ENCODE data around the gene NACC1. TPM values are rescaled to one million over a fixed set of nuclear protein-coding genes. Genes with fewer than 3 reads are reported as not detected.
A peak's percentile ranks its signal among the peaks of the same experiment; 100 is the strongest.

Gene NACC1
- total and polyA plus RNA-seq, 2 of the 13 experiments (the other 11 are each of a cell fraction or from before 2014, with no cell fraction given): 31.8 to 42.3 TPM

DNA sequence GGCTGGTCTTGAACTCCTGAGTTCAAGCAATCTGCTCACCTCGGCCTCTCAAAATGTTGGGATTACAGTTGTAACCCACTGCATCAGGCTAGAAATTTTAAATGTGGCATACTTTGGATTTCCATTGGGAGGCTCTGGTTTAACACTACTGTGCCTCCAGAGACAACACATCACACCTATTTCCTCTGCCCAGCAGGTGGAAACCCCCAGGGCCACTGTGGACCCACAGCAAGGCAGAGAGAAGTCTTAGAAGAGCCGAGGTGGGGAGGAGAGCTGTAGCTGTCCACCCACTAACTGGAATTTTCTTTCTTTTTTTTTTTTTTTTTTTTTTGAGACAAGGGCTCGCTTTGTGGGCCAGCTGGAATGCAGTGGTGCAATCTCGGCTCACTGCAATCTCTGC is 71.5 kb downstream of the NACC1 start:
- Histone ChIP-seq H4K20me1 (ENCODE audit: insufficient read depth, low read length) (no peaks in the 10 kb centered on the region), H2AFZ (ENCODE audit: low read length) (no peak overlapping the region), H3K79me2 (ENCODE audit: insufficient read depth, low read length) (no peaks in the 10 kb centered on the region), H3K27me3 (ENCODE audit: control insufficient read depth in 1 of 2, insufficient read depth in 2 of 2, low read length in 2 of 2) (no peaks in the 10 kb centered on the region), H3K9ac (ENCODE audit: insufficient read depth, low read depth, low read length) (no peak overlapping the region), H3K36me3 (replicated peaks in 1 of 2; ENCODE audit: control insufficient read depth in 1 of 2, insufficient read depth in 2 of 2, low read length in 2 of 2) (no peaks in the 10 kb centered on the region), H3K9me3 (ENCODE audit: low read length) (no peaks in the 10 kb centered on the region), H3K27ac (ENCODE audit: extremely low read length, insufficient read depth, low read length) (no peak overlapping the region), H3K4me2 (ENCODE audit: low read depth, low read length) (no peak overlapping the region), H3K4me3 (replicated peaks in 1 of 3; ENCODE audit: insufficient read depth in 1 of 3, low read depth in 2 of 3, low read length in 3 of 3) (no peak overlapping the region), H3K4me1 (ENCODE audit: insufficient read depth, low read length) (peaks cover 33% of the 10 kb centered on the region)
- WGBS (ENCODE audit: low lambda C conversion rate): 38% methylated on average over 4 of the region's 4 CpGs
- ATAC-seq: peak; percentile 43
- ChIA-PET CTCF (ENCODE audit: low intra/inter-chr PET ratio, low total read pairs) (no interaction called here), POLR2A (interaction anchor here (0.7 to 2.4 kb wide), 3 partner anchors 22 to 72 kb away, joined by 4 to 10 read pairs (median 8); partner anchors contain the start of gene NACC1)
- no peak for FAIRE-seq
- DNase-seq (ENCODE audit: low spot score): peak; percentile 40
- intact Hi-C loops (cut with micrococcal nuclease; ENCODE audit: unreplicated experiment) (no loop called here), in situ Hi-C loops (cut with HindIII; ENCODE audit: extremely low pct_ligation_motif_present, low pct_unique_long_range_greater_than_20kb) (no loop called here)
- BruUV-seq (replicated peaks): no TSS peak
- TF ChIP-seq TEAD3 (CRISPR knock-in tag; optimal IDR thresholded peaks at IDR 0.05; ENCODE audit: borderline replicate concordance) (peak; percentile 56), ZNF430 (CRISPR knock-in tag; IDR thresholded peaks at IDR 0.05) (no peak), CEBPG (CRISPR knock-in tag; IDR thresholded peaks at IDR 0.05) (peak; percentile 38; the same call in 1 of the 2 replicates)

Other genes with a start within 250 kb of the NACC1 start
- gene DNASE2, start 236.8 kb upstream of the NACC1 start, total RNA-seq (2016; rRNA removed; fragmentation: Illumina TruSeq; extraction: Trizol): 3.4 and 7.5 TPM in 2 replicates
- 16.2 and 19.0 TPM in 2 replicates for gene DNASE2, start 236.8 kb upstream of the NACC1 start, polyA plus RNA-seq (2011; rRNA removed)
- gene KLF1, start 231.1 kb upstream of the NACC1 start, total RNA-seq (2016; rRNA removed; fragmentation: Illumina TruSeq; extraction: Trizol): not detected in 2 replicates
- gene KLF1, start 231.1 kb upstream of the NACC1 start, polyA plus RNA-seq (2011; rRNA removed): not detected in 2 replicates
- gene GCDH, start 227.1 kb upstream of the NACC1 start, total RNA-seq (2016; rRNA removed; fragmentation: Illumina TruSeq; extraction: Trizol): 35.0 and 38.0 TPM in 2 replicates
- gene GCDH, start 227.1 kb upstream of the NACC1 start, polyA plus RNA-seq (2011; rRNA removed): 15.1 and 16.4 TPM in 2 replicates
- 0.09 TPM in 1 of 2 replicates, not detected in the other for gene SYCE2, start 199.0 kb upstream of the NACC1 start, total RNA-seq (2016; rRNA removed; fragmentation: Illumina TruSeq; extraction: Trizol)
- gene SYCE2, start 199.0 kb upstream of the NACC1 start, polyA plus RNA-seq (2011; rRNA removed): 0.25 and 0.40 TPM in 2 replicates
- 68.0 and 72.0 TPM in 2 replicates for gene FARSA, start 184.6 kb upstream of the NACC1 start, total RNA-seq (2016; rRNA removed; fragmentation: Illumina TruSeq; extraction: Trizol)
- 25.9 and 37.0 TPM in 2 replicates for gene FARSA, start 184.6 kb upstream of the NACC1 start, polyA plus RNA-seq (2011; rRNA removed)
- 420 and 898 TPM in 2 replicates for gene CALR, start 179.7 kb upstream of the NACC1 start, total RNA-seq (2016; rRNA removed; fragmentation: Illumina TruSeq; extraction: Trizol)
- gene CALR, start 179.7 kb upstream of the NACC1 start, polyA plus RNA-seq (2011; rRNA removed): 842 and 934 TPM in 2 replicates
- gene RAD23A, start 172.4 kb upstream of the NACC1 start, total RNA-seq (2016; rRNA removed; fragmentation: Illumina TruSeq; extraction: Trizol): 34.6 and 42.5 TPM in 2 replicates
- 50.3 and 54.2 TPM in 2 replicates for gene RAD23A, start 172.4 kb upstream of the NACC1 start, polyA plus RNA-seq (2011; rRNA removed)
- gene GADD45GIP1, start 161.0 kb upstream of the NACC1 start, total RNA-seq (2016; rRNA removed; fragmentation: Illumina TruSeq; extraction: Trizol): 24.6 and 37.4 TPM in 2 replicates
- gene GADD45GIP1, start 161.0 kb upstream of the NACC1 start, polyA plus RNA-seq (2011; rRNA removed): 30.7 and 31.9 TPM in 2 replicates
- gene DAND5, start 148.7 kb upstream of the NACC1 start, total RNA-seq (2016; rRNA removed; fragmentation: Illumina TruSeq; extraction: Trizol): not detected in 2 replicates
- 0.04 TPM in 1 of 2 replicates, not detected in the other for gene DAND5, start 148.7 kb upstream of the NACC1 start, polyA plus RNA-seq (2011; rRNA removed)
- 5.4 and 5.6 TPM in 2 replicates for gene NFIX, start 122.8 kb upstream of the NACC1 start, total RNA-seq (2016; rRNA removed; fragmentation: Illumina TruSeq; extraction: Trizol)
- gene NFIX, start 122.8 kb upstream of the NACC1 start, polyA plus RNA-seq (2011; rRNA removed): 3.0 and 3.4 TPM in 2 replicates
- gene LYL1, start 15.4 kb upstream of the NACC1 start, total RNA-seq (2016; rRNA removed; fragmentation: Illumina TruSeq; extraction: Trizol): 0.69 and 0.75 TPM in 2 replicates
- gene LYL1, start 15.4 kb upstream of the NACC1 start, polyA plus RNA-seq (2011; rRNA removed): 0.72 and 0.92 TPM in 2 replicates
- gene TRMT1, start 1.5 kb upstream of the NACC1 start, total RNA-seq (2016; rRNA removed; fragmentation: Illumina TruSeq; extraction: Trizol): 27.9 and 44.1 TPM in 2 replicates
- 35.5 and 42.9 TPM in 2 replicates for gene TRMT1, start 1.5 kb upstream of the NACC1 start, polyA plus RNA-seq (2011; rRNA removed)
- gene STX10, start 32.1 kb downstream of the NACC1 start, total RNA-seq (2016; rRNA removed; fragmentation: Illumina TruSeq; extraction: Trizol): 36.8 and 47.9 TPM in 2 replicates
- gene STX10, start 32.1 kb downstream of the NACC1 start, polyA plus RNA-seq (2011; rRNA removed): 66.4 and 85.5 TPM in 2 replicates
- gene IER2, start 32.1 kb downstream of the NACC1 start, total RNA-seq (2016; rRNA removed; fragmentation: Illumina TruSeq; extraction: Trizol): 10.0 and 14.3 TPM in 2 replicates
- 10.1 and 12.9 TPM in 2 replicates for gene IER2, start 32.1 kb downstream of the NACC1 start, polyA plus RNA-seq (2011; rRNA removed)

Measured in HepG2 (cell line).